ENCODE data around the gene SPARC. TPM values are rescaled to one million over a fixed set of nuclear protein-coding genes. Genes with fewer than 3 reads are reported as not detected.

The SPARC gene
- total RNA-seq, 2 donors from 2014 or later, result 76.0 to 168 TPM

- no peaks in the 10 kb centered on the region for H3K36me3 ChIP-seq (replicated peaks in 1 of 2; ENCODE audit: insufficient read depth in 1 of 2, low read depth in 2 of 2)
- H3K27me3 ChIP-seq, result no peaks in the 10 kb centered on the region
- no peak for DNase-seq
- H3K9me3 ChIP-seq, result no peaks in the 10 kb centered on the region
- 70 to 76% methylated on average over 3 of the region's 3 CpGs for WGBS, 2 donors
- H3K4me1 ChIP-seq, result peaks cover under 1% of the 10 kb centered on the region
- intact Hi-C loops (cut with DNase I), result no loop called here
- no peak overlapping the region for H3K4me3 ChIP-seq
- H3K27ac ChIP-seq, result peak overlapping the region in 3 of 4 donors; percentile 34 to 56 (median 51)
- ATAC-seq, result no peak
- TF ChIP-seq POLR2A (IDR thresholded peaks at IDR 0.05) (no peak), CTCF (IDR thresholded peaks at IDR 0.05) (no peak)
These were observed 11.0 kb downstream of the SPARC start for GRCh38 chr5:151675611-151676313.

GRCh38 chr5:151674626-151675610 lies 11.8 kb downstream of the SPARC start:
- 62 to 69% methylated on average over 4 of the region's 4 CpGs for WGBS, 2 donors
- no peak for DNase-seq
- peak overlapping the region in 3 of 4 donors; percentile 23 to 51 (median 45) for H3K27ac ChIP-seq
- no peak overlapping the region for H3K4me3 ChIP-seq
- no peaks in the 10 kb centered on the region for H3K27me3 ChIP-seq
- H3K4me1 ChIP-seq, result peaks cover 9% of the 10 kb centered on the region
- TF ChIP-seq POLR2A (IDR thresholded peaks at IDR 0.05) (no peak), CTCF (IDR thresholded peaks at IDR 0.05) (no peak)
- H3K9me3 ChIP-seq, result no peaks in the 10 kb centered on the region
- no peaks in the 10 kb centered on the region for H3K36me3 ChIP-seq (replicated peaks in 1 of 2; ENCODE audit: insufficient read depth in 1 of 2, low read depth in 2 of 2)
- intact Hi-C loops (cut with DNase I), result no loop called here
- ATAC-seq, result no peak

DNA sequence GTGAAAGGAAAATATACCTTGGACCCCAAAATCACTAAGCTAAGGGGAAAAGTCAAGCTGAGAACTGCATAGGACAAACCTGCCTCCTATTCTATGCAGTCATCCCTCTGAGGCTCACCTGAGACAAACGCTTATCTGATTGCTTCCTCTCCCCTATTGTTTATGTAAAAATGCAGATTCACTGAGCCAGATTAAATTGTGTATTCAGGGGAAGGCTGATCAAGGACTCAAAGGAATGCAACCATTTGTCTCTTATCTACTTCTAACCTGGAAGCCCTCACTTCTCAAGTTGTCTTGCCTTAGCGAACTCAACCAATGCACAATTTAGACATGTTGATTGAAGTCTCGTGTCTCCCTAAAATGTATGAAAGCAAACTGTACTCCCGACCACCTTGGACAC lies 13.3 kb downstream of the SPARC start:
- H3K36me3 ChIP-seq (replicated peaks in 1 of 2; ENCODE audit: insufficient read depth in 1 of 2, low read depth in 2 of 2), result no peaks in the 10 kb centered on the region
- H3K27me3 ChIP-seq, result no peaks in the 10 kb centered on the region
- DNase-seq (no peak), ATAC-seq (no peak)
- TF ChIP-seq POLR2A (IDR thresholded peaks at IDR 0.05) (no peak), CTCF (IDR thresholded peaks at IDR 0.05) (no peak)
- H3K4me1 ChIP-seq, result peaks cover 15% of the 10 kb centered on the region
- intact Hi-C loops (cut with DNase I), result no loop called here
- no peak overlapping the region for H3K4me3 ChIP-seq
- peak overlapping the region in 1 of 4 donors; percentile 1 for H3K27ac ChIP-seq
- no peaks in the 10 kb centered on the region for H3K9me3 ChIP-seq
- 59 to 66% methylated on average over 4 of the region's 4 CpGs for WGBS, 2 donors

DNA sequence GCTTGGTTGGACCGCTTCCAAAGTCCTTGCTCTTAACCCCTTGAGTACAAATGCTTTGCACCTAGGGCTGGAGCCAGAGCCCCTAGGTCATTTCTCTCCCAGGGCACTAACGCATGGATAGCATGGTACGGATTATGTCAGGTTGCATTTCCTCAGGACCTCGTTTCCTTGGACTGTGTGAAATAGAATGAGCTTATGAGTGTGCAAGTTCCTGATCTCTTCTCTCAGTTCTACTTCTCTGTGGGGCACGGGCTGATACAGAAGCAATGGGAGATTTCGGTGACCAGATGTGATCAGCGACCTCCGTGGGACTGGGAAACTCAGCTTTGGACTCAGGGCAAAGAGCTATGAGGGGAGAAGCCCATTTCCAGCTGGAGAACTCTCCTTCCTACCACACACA lies 14.2 kb downstream of the SPARC start:
- WGBS, 2 donors, result 71 to 79% methylated on average over 8 of the region's 8 CpGs
- Histone ChIP-seq H3K4me1 (peaks cover 15% of the 10 kb centered on the region), H3K4me3 (no peak overlapping the region), H3K27ac (peak overlapping the region in 1 of 4 donors; percentile 19), H3K27me3 (no peaks in the 10 kb centered on the region), H3K36me3 (replicated peaks in 1 of 2; ENCODE audit: insufficient read depth in 1 of 2, low read depth in 2 of 2) (no peaks in the 10 kb centered on the region), H3K9me3 (no peaks in the 10 kb centered on the region)
- TF ChIP-seq CTCF (IDR thresholded peaks at IDR 0.05) (no peak), POLR2A (IDR thresholded peaks at IDR 0.05) (no peak)
- ATAC-seq (no peak), DNase-seq (no peak)
- intact Hi-C loops (cut with DNase I), result no loop called here

Data from body of pancreas (tissue), 4 donors.